G401.6 (cell line): ENCODE measurements around the gene TP73.

Source experiments
- FAIRE-seq: peaks from 2 replicates; lab custom pipeline; 2012; peaks lifted over from hg19 to GRCh38; lab: Jason Lieb, UNC

Gene TP73

GRCh38 chr1:3651930-3652547, at the start of gene TP73:
TSS of gene TP73 (plus strand) at chr1:3652516. CDS start at chr1:3682366, 29,850 bp downstream.
- FAIRE-seq = no peak

DNA sequence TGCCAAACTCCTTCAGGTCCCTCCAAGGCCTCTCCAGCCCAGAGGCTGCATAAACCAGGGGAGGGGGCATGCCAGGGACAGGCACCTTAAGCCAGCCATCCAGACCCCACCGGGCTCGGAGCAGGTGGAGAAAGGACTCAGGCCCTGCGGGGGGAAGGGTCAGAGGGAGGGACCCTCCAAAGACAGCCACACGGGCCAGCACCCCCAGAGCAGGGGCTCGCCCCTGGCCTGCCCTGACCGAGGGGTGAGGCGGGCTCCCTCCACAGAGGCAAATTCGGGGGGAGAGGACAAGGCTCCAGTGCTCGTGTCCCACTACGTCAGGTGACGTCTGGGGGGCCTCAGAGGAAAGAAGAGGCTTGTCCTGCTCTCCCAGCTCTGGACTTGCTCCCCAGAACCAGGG, 49.2 kb upstream of the TP73 start:
- FAIRE-seq = no peak

- FAIRE-seq = no peak
These were observed 48.5 kb upstream of the TP73 start for GRCh38 chr1:3603571-3604467.

GRCh38 chr1:3604468-3604974, 47.8 kb upstream of the TP73 start:
- no peak for FAIRE-seq

- FAIRE-seq = no peak
These were observed 47.1 kb upstream of the TP73 start for GRCh38 chr1:3604997-3605823.

DNA sequence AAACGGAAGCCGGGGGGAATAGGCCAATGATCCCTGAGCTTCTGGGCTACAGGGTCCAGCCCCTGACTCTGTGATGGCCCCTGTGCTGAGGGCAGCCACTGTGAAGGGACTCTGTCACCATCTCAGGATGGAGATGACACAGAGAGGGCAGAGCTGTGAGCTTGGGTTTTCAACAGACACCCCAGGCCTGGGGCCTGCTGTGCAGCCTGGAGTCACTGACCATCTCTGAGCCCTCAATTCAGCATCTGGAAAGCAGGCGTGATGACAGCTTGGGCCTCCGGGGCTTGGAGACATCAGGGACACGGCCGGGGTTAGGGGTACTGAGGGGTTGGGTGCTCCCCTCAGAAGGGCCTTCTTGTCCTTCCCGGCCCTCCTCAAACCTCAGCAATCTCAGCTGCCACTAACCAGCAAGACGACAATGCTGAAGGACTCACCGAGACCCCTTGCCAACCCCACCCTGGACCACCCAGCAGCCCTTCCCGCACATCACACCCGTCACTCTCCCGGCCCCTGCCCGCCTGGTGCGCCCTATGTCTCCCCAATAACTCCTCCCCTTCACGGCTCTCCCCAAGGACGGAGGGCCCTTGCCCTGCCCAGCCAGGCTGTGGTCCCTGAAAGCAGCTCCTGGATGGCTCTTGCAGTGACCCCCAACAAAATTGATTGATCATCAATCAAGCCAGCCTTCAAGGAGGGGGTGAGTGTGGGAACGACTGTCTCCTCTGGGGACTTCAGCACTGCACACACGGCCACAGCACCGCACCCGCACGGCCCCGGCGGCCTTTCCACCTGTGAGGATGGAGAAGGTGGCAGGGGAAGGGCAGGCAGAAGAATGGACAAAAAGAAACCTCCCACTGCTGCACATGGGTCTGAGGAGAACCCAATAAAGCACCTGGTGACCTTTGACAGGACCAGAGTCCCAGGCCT, 45.3 kb upstream of the TP73 start:
- no peak for FAIRE-seq

- no peak for FAIRE-seq
These were observed 44.6 kb upstream of the TP73 start for GRCh38 chr1:3607703-3608065.

GRCh38 chr1:3608154-3608553, 44.2 kb upstream of the TP73 start:
- no peak for FAIRE-seq

- FAIRE-seq = no peak
These were observed 43.1 kb upstream of the TP73 start for GRCh38 chr1:3609016-3609768.

- no peak for FAIRE-seq
These were observed 42.4 kb upstream of the TP73 start for GRCh38 chr1:3609769-3610526.

- FAIRE-seq = no peak
These were observed 41.7 kb upstream of the TP73 start for GRCh38 chr1:3610527-3611169.

DNA sequence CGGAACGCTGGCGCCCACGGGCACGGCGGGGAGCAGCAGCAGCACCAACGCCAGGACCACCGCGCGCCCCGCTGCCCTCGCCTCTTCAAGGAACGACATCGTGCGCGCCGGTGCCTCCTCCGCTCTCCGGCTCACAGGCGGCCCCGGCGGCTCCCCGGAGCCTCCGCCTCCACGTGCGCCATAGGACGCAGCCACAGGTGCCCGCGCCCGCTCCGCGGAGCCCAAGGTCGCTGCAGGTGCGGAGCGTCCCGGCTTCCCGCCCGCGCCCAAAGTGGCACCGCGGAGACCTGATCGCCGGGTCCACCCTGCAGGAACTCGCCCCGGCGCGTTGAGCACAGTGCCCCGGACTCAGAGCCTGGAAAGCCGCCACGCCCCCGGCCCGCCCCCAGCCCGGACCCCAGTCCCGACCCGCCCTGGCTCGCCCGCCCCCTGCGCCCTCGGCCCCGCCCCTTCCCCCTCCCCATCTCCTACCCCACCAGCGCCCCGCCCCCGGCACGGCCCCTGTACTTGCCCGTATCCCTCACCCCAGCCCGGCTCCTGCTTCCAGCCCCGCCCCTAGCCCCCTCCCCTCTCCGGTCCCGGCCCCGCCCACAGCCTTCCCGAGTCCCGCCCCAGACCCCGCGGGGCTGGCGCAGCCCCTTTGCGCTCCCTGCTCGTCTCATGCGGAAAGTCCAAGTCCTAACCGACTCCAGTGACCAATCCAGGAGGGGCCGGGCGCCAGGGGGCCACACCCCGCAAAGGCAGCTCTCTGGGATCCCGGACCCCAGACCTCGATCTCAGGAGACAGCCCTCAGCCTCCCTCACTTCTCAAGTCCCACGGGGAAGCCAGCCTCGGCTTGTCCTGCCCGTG, 40.9 kb upstream of the TP73 start, which contains the start of gene MEGF6:
Gene MEGF6, minus strand, starts transcription at position 339 of the 850 bp plus-strand sequence. Its CDS starts 240 bp downstream, at position 99.
- FAIRE-seq = no peak

- FAIRE-seq = no peak
These were observed 40.2 kb upstream of the TP73 start for GRCh38 chr1:3612123-3612522.

GRCh38 chr1:3614755-3615742, 37.3 kb upstream of the TP73 start:
- no peak for FAIRE-seq

- no peak for FAIRE-seq
These were observed 35.5 kb upstream of the TP73 start for GRCh38 chr1:3616861-3617260.

- no peak for FAIRE-seq
These were observed 34.4 kb upstream of the TP73 start for GRCh38 chr1:3617806-3618345.

- FAIRE-seq = no peak
These were observed 33.8 kb upstream of the TP73 start for GRCh38 chr1:3618531-3618880.
